HG03342 (cell line): ENCODE measurements around the gene PRAMEF15.
"Not testable (repeated sequence)": the region's sequence is repeated elsewhere in the genome, so short reads cannot be mapped to it uniquely, and the experiment has no call there.

Source experiments
- ATAC-seq: cut with Tn5 transposase; IDR thresholded peaks from one replicate; pipeline ENCODE4 v1.9.1; 2021; ENCODE audit warnings: mild to moderate bottlenecking, moderate library complexity; ENCODE audit not compliant: unreplicated experiment

The PRAMEF15 gene

DNA sequence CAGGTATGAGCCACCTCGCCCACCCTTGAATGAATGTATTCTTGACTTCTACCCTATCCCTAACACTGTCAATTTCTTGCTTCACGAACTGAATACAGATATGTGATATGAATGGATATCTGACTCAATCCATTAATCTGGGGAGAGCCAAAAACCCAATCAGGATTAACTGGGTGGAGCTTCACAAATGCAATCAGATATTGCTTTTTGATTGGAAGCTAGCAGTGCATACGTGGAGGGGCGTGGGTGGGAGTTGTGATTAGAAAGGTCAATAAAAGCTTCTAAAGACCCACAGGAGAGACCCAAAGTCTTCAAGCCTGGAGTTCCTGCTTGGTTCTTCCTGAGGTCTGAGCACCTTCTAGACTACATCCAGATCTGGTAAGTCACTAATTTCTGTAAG lies at the start of gene PRAMEF15:
PRAMEF15 (plus strand) TSS at position 301 of the 400 bp plus-strand sequence. CDS start 2,827 bp downstream, outside the sequence.
- not testable (repeated sequence) for ATAC-seq

DNA sequence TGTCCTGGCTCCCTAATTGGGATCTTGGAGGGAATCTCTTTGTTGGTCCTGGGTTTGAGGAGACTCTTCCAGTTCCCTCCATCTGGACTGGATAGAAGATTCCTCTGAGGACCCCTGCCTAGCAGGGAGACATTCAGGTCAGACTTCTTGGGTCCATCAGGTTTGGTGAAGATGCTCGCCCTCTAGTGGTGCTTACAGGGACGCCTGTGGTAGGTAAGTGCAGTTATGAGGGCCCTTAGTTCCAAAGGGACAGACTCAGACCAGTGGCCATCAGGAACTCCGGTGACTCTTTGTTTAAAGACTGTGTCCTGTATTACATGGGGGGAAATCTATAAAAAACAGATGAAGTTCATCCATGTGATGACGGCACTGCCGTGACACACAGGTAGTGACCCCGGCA lies 38.4 kb upstream of the PRAMEF15 start:
- ATAC-seq, result not testable (repeated sequence)

DNA sequence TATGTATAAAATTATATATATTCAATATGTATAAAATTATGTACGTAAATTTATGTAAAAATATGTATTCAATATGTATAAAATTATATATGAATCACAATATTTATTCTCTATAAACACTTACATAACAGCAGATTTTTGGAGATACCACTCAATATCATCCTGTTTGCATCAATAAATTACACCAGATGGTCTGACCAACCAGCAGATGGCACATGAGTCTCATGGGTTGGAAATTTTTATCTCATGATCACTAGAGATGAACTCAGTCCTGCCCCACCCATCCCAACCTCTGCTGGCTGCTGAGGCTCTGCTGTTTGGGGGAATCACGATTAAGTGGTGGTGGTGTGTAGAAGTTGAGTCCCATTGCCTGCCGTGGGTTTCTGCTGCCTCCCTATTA lies 35.8 kb upstream of the PRAMEF15 start:
- not testable (repeated sequence) for ATAC-seq

DNA sequence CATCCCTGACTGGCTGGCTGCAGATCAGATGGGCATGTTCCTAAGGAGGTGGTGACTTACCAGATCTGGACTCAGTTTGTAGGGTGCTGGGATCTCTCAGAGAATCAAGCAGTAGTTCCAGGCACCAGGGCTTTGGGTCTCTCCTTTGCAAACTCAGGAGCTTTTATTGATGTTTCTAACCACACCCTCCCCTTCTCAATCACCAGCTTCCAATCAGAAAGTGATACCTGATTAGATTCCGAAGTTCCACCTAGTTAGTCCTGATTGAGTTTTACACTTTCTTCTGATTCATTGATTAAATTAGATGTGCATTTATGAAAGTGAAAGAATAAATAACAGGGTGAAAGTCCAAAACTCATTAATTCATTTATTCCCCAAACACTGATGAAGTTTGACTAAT lies 30.3 kb upstream of the PRAMEF15 start, which contains the start of gene PRAMEF8:
PRAMEF8 (minus strand) TSS at position 101 of the 400 bp plus-strand sequence. CDS start 1,046 bp downstream, outside the sequence.
- ATAC-seq, result not testable (repeated sequence)

DNA sequence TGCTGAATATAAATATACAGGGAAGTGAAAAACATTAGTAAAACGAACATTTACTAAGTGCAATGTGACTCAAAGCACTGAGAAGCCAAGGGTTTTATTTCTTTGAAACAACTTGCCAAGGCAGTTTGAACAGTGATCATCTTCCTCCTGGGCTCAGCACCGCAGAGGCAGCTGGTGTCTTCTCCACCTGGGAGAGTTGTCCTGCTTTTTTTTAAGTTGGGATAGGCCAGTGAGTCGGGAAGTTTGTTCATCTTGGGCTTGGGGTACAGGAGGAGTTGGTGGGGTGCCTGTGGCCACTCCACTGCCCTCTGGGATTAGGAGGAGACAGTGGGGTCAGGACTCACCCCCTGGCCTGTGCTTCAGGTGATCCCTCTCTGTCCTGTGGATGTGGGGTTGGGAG lies 26.4 kb upstream of the PRAMEF15 start:
- ATAC-seq, result not testable (repeated sequence)

DNA sequence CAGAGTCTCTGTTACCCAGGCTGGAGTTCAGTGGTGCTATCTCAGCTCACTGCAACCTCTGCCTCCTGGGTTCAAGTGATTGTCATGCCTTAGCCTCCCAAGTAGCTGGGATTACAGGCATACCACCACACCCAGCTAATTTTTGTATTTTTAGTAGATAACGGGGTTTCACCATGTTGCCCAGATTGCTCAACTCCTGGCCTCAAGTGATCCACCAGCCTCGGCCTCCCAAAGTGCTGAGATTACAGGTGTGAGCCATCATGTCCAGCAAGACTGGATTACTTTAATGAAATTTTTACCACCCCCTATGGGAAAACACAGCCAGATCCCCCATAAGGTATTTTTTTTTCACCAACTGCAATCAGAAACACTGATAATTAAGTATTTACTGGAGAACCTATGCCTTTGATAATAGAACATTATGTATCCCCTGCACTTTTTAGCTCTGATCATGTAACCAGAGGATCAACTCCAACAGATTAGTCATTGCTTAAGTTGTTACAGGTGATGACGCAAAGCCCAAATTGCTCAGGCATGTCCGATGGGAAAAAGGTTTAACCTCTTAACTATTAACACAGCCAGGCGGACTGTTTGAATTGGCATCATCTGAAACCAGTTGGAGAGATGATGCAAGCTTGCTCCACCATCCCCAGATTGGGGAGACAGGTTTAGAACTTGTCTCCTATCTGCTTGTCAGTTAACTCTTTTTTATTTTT lies 18.0 kb upstream of the PRAMEF15 start:
- ATAC-seq, result not testable (repeated sequence)

DNA sequence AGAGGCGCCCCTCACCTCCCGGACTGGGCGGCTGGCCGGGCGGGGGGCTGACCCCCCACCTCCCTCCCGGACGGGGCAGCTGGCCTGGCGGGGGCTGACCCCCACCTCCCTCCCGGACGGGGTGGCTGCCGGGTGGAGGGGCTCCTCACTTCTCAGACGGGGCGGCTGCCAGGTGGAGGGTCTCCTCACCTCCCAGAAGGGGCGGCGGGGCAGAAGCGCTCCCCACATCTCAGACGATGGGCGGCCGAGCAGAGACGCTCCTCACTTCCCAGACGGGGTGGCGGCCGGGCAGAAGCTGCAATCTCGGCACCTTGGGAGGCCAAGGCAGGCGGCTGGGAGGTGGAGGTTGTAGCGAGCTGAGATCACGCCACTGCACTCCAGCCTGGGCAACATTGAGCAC lies 16.7 kb upstream of the PRAMEF15 start:
- ATAC-seq, result not testable (repeated sequence)

DNA sequence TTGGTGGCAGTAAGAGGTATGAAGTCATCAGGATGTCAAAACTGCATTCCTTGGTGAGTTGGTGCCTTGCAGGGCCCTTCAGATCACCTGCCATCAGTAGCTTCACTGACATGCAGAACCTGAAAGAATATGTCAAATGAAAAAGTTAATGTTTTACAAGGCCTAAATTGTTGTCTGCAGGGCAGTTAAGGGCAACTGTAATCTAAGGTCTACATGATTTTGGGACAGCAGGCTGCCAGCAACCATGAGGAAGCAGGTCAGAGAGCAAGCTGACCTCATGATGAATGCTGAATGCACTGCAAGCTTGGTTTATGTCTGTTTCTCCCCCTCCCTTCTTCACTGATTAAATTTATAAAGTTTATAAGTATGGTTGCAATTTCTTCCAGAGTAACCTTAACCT lies 13.2 kb upstream of the PRAMEF15 start:
- not testable (repeated sequence) for ATAC-seq

DNA sequence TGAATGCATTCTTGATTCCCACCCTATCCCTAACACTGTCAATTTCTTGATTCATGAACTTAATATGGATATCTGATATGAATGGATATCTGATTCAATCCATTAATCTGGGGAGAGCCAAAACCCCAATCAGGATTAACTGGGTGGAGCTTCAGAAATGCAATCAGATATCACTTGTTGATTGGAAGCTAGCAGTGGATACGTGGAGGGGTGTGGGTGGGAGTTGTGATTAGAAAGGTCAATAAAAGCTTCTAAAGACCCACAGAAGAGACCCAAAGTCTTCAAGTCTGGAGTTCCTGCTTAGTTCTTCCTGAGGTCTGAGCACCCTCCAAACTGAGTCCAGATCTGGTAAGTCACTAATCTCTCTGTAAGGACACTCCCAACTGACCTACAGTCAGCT lies 12.1 kb upstream of the PRAMEF15 start, which contains the start of gene PRAMEF33:
PRAMEF33 (plus strand) TSS at position 301 of the 400 bp plus-strand sequence. CDS start 2,416 bp downstream, outside the sequence.
- ATAC-seq, result not testable (repeated sequence)

DNA sequence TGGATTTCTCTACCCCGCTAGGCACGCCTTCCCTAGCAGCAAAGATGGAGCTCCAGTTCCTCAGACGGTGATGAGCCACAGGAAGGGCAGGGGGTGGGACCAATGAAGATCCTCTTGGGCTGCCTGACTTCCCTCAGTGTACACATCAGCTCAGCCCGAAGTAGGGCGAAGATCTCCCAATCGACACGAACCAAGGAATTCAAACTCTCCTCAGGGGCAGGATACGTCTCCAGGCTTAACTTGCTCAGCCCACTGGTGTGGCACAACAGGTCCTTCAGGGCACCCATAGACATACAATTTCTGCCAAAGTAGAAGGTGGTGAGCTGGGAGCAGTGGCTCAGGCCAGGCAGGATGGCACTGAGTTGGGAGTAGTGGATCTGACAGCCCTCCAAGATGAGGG lies 27.1 kb downstream of the PRAMEF15 start:
- ATAC-seq, result not testable (repeated sequence)

DNA sequence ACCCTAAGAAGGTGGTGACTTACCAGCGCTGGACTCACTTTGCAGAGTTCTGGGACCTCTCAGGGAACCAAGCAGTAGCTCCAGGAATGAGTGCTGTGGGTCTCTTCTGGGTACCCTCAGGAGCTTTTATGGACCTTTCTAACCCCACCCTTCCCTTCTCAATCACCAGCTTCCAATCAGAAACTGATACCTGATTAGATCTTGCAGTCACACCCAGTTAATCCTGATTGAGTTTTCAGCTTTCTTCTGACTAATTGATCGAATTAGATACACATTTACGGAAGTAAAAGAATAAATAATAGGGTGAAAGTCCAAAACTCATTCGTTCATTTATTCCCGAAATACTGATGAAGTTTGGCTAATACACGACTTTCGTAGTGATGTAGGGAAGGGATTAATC lies 31.7 kb downstream of the PRAMEF15 start, which contains the start of gene PRAMEF14:
PRAMEF14 (minus strand) TSS at position 101 of the 400 bp plus-strand sequence. CDS start 1,820 bp downstream, outside the sequence.
- not testable (repeated sequence) for ATAC-seq

DNA sequence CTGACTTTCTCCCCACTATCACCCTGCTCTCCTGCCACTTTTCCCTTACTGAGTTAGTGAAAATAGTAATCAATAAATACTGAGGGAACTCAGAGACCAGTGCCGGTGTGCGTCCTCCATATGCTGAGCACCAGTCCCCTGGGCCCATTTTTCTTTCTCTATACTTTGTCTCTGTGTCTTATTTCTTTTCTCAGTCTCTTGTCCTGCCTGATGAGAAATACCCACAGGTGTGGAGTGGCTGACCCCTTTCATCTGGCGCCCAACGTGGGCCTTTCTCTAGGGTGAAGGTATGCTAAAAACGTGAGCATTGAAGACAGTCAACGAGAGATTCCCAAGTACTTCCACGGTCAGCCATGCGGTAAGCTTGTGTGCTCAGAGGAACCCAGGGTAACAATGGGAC lies 38.1 kb downstream of the PRAMEF15 start:
- not testable (repeated sequence) for ATAC-seq

DNA sequence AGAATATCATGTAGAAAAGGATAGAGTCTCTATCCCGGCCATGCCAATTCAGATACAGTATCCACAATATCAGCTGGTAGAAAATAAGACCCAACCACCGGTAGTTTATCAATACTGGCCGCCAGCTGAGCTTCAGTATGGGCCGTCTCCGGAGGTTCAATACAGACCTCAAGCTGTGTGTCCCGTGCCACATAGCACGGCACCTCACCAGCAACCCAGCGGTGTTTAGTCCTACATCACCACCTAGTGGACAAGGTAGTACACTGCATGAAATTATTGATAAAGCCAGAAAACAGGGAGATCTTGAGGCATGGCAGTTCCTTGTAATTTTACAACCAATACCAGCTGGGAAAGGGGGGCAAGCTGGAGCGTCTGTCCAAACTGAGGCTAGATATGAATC lies 39.1 kb downstream of the PRAMEF15 start:
- not testable (repeated sequence) for ATAC-seq

DNA sequence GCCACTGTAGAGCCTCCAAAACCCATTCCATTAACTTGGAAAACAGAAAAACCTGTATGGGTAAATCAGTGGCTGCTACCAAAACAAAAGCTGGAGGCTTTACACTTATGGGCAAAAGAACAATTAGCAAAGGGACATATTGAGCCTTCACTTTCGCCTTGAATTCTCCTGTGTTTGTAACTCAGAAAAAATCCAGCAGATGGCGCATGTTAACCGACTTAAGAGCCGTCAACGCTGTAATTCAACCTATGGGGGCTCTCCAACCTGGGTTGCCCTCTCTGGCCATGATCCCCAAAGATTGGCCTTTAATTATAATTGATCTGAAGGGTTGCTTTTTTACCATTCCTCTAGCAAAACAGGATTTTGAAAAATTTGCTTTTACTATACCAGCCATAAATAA lies 41.4 kb downstream of the PRAMEF15 start:
- ATAC-seq, result not testable (repeated sequence)

DNA sequence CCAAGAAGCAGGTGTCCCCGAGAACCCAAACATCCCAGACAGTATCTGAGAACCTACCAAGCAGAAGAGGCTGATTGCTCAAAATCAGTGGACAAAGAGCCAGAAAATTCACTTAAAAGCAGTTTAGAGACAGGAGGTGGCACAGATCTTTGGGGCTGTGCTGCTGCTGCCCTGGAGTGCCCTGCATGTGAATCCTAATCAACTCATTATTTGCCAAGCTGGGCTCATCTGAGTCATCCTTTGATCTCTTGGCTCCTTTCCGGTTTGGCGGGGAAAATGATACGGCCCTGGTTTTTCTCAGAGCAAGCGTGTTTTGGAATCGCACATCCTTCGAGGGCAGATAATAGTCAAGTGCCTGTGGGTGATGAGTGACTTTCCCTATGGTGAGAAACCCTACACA lies 47.0 kb downstream of the PRAMEF15 start:
- ATAC-seq, result not testable (repeated sequence)

DNA sequence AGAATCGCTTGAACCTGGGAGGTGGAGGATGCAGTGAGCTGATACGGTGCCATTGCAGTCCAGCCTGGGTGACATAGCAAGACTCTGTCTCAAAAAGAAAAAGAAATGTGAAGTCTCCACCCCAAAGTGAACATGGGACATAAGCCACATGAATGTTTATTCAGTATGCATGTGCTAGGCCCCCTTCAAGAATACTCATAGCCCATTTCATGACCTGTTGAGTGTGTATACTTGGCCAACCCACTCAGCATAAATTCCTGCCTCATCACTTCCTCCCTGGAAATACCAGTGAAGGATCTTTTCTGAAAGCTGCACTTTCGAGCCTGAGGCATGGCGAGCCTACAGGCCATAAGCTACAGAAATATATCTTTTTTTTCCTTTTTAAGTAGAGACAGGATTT lies 49.5 kb downstream of the PRAMEF15 start:
- ATAC-seq, result not testable (repeated sequence)

DNA sequence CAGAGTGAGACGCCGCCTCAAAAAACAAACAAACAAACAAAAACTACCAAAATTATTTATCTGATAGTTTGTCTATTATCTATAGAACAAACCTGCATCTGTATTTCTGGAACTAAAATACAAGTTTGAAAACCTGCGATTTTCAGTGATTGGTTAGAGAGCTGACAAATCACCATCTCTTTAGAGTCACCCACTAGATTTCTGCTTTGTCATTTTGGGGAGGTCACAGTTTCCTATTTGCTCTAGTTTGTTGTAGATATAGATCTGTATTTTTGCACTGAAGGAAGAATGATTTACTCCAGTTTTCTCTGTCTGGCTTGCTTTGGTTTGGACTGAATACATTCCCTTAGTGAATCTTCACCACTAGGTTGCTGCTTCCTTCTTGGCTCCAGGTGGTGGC lies 51.2 kb downstream of the PRAMEF15 start:
- not testable (repeated sequence) for ATAC-seq

DNA sequence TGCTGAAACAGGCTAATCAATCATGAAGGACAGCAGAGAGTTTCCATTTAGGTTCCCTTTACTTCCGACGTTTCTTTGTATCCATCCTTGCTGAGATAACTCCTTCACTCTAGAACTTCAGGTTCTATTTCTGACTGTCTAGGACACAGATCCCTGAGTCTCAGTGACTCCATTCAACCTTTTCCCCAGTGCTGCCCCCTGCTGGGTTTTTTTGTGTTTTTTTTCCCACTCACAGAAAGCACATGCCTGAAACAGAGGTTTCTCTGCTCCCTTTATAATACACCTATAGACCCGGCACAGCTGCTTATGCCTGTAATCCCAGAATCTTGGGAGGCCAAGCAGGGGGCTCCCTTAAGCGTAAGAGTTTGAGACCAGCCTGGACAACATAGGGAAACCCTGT lies 53.2 kb downstream of the PRAMEF15 start:
- not testable (repeated sequence) for ATAC-seq
